DMS114 treated with DMSO at 0.1 percent for 48 hours (cell line): ENCODE measurements around the gene SLC5A6.
"Not testable (repeated sequence)": the region's sequence is repeated elsewhere in the genome, so short reads cannot be mapped to it uniquely, and the experiment has no call there.

Experiments
- DNase-seq: peaks from one replicate; lab custom pipeline; 2025; ENCODE audit not compliant: unreplicated experiment; lab: John Stamatoyannopoulos, UW

Gene SLC5A6

DNA sequence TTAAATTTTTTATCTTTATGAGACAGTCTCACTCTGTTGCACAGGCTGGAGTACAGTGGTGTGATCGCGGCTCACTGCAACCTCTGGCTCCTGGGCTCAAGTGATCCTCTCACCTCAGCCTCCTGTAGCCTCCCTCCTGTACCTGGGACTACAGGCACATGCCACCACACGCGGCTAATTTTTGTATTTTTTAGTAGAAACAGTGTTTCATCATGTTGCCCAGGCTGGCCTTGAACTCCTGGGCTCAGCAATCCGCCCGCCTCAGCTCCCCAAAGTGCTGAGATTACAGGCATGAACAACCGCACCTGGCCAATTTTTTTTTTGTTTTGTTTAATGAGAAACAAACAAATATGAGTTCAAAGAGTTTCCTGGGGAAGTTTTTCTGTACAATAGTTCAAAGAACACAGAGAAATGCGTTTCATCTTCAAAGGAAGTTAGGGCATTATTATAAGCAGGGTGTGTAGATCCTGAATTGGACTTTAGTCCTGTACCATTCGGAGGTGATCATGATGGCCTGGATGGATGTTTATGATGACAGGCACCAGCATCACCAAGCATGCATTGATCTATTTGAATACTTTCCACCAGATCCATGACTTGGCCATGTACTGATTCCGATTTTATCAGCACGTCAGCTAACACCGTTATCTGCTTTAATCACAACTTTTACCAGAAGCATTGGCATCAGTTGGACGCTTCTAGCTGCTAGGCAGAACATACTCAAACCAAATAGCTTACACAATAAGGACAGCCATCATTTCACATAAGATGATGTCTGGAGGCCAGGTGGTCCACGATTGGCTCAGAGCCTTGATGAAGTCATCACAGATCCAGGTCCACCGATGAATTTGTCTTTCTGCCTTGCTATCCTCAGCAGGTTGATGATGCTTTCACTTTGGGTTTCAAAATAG lies 34.4 kb downstream of the SLC5A6 start:
- DNase-seq = no peak

DNA sequence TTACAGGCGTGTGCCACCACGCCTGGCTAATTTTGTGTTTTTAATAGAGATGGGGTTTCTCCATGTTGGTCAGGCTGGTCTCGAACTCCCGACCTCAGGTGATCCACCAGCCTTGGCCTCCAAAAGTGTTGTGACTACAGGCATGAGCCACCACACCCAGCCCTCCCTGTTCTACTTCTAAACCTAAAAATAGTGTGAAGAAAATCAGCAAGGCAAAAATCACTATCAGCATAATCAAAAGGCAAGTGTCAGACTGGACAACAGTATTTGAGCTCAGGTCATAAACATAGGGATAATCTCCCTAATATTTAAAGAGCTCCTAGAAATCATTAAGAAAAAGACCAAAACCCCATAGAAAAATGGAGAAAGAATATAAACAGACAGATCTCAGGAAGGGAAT lies 36.3 kb downstream of the SLC5A6 start:
- DNase-seq = not testable (repeated sequence)

DNA sequence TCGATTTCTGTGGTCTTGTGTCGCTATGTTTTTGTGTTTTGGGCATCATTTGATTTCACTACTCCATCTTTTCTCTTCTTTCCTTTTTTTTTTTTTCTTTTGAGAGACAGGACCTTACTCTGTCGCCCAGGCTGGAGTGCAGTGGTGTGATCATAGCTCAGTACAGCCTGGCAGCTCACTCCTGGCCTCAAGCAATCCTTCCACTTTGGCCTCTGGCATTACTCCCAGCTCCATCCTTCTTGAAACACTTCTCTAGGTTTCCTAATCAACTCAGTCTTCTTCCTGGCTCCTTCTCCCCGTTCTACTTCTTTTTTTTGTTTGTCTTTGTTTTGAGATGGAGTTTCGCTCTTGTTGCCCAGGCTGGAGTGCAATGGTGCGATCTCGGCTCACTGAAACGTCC lies 36.7 kb downstream of the SLC5A6 start:
- no peak for DNase-seq

DNA sequence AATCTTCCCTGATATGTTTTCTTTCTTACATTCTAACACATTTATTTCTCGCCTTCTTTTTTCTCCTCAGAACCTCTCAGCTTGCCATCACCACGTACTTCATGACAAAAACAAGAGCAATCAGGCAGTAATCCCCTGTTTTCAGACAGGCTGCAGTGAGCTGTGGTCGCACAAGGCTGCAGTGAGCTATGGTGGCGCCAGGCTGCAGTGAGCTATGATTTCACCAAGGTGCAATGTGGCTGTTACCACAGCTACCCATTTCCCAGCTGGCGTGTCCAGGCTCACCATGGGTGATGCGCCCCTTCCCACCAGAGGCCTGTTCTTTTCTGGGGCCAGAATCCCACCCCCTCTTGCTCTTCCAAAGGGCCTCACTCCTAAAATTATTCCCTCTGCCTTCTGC lies 37.4 kb downstream of the SLC5A6 start:
- DNase-seq = no peak

DNA sequence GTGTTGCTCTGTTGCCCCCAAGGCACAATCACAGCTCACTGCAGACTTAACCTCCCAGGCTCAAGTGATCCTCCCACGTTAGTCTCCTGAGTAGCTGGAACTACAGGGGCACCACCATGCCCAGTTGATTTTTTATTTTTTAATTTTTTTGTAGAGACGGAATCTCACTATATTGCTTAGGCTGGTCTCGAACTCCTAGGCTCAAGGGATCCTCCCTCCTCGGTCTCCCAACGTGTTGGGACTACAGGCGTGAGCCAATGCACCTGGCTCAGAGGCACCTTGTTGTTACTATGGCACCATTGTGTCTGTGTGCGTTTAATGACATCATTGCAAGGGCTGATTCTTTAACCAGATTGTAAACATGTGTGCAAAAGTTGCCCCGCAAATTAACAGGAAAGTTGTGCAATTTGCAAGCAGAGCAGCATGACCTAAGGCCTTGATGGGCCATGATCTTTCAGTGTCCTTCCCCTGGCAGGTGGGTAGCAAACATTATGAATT lies 40.7 kb downstream of the SLC5A6 start:
- no peak for DNase-seq

DNA sequence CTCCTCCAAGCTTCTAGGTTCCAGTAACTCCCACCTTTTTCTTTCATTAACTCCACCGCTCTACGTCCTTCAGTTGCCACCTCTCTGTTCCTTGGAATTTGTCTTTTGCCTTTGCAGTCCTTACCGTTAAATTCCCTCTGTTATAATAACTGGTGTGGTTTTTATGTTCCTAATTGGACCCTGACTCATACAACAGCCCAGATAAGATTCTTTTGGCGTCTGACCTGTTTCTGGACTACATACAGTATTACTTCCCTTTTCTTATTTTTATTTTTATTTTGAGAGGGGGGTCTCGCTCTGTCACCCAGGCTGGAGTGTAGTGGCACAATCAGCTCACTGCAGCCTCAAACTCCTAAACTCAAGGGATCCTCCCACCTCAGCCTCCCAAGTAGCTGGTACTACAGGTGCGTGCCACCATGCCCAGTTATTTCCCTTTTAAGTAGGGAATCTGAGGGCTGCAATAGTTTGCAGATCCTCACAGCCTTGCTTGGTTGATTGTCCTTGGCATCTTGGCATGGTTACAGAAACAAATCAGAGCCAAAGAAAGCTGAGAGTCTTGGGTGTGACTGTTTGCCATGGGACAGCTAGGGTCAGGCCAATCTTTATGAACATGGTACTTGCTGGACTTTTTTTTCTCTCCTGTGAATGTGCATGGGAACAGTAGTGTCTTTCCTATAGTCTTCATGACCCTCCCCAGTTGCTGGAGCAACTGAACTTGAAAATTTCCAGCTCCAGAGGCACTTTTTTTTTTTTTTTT lies 41.3 kb downstream of the SLC5A6 start:
- DNase-seq = no peak

DNA sequence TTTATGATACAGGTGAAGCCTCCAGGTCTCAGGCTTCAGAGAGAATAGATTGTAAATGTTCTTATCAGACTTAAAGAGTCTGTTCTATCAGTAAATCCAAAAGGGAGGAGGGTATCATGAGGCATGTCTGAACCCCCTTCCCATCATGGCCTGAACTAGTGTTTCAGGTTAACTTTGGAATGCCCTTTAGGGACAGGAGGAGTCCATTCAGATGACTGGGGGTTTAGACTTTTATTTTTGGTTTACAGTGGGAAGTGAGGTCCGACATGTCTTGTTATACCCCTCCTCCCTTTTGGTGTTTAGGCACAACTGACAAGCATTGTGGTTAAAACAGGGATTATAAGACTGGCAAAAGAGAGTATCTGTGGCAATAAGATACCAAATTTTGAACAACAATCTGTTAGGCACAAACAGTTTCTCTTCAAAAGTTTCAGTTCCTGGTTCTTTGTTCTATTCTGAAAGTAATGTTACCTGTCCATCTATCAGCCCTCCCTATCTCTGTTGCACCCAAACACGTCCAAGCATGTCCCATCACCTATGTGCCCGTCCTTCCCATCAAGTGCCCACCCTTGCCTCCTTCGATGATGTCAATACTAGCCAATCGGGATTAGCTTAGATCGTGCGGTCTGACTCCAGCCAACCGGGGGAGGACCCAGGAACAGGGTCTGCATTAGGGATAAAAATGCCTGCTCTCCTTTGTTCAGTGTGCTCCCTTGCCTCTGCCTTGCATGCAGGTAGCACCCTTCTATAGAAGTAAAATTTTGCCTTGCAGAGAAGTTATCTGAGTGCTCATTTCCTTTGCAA lies 46.9 kb downstream of the SLC5A6 start:
- no peak for DNase-seq

DNA sequence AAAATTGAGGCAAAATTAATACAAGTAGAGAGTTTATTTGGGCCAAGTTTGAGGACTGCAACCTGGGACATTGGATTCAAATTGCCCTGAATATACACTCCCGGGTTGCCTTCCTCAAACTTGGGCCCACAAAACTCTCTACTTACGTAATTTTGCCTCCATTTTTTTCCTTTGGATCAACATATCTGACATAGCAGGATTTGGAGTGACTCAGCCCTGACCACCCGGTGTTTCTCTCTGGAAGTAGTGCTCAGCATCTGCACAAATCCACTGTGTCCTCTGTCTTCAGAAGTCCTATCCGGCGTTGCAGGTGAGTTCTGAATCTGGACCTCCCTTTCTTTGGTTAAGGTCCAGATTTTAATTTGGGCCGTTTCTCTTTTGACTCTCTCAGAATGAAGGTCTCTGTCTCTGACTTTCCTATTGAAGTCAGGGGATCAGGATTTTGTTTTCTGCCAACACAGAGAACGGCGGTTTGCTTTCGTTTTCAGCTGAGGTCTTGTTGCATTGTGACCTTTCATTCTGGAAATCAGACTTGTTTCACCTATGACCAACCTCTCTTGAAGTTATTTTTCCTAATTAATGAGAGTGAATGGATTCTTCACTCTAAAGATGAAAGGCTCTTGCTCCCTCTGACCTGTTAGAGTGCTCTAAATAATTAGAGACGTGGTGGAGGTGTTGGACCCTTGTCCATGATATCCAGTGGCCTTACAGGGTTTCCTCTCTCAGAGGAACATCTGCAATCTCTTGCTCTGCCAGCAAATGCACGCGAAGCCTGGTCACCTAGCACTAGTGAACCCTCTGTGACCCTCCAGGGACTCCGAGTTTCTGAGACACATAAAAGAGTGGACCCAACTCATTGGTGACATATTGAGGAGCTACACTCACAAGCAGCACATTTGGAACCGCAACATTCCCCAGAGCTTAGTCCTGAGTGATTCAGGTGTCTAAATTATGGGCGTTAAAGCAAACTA lies 49.6 kb downstream of the SLC5A6 start:
- no peak for DNase-seq

DNA sequence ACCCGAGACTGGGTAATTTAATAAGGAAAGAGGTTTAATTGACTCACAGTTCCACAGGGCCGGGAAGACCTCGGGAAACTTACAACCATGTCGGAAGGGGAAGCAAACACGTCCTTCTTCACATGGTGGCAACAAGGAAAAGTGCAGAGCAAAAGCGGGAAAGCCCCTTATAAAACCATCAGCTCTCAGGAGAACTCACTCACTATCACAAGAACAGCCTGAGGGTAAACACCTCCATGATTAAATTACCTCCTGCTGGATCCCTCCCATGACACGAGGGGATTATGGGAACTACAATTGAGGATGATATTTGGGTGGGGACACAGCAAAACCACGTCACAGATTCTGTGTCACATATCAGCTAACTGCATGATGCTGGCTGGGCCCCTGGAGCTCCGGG lies 51.9 kb downstream of the SLC5A6 start:
- no peak for DNase-seq

DNA sequence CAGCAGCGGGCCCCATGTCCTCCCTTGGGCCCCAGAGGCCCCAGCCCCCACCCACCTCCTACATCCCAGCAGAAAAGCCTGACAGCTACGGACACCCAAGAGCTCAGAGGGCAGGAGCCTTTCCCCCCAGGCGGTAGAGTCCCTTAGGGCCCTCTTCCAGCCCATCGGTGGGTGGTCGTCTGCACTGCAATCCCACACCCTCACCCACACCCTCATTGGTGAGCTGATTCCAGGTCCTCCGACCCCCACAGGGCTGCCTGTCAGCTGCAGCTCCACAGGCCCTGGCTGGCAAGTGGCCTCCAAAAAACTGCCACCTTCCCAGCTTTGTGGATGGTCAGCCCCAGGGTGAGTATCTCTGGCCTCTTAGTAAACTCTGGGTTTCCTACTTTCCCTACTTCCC lies 52.8 kb downstream of the SLC5A6 start:
- DNase-seq = no peak

DNA sequence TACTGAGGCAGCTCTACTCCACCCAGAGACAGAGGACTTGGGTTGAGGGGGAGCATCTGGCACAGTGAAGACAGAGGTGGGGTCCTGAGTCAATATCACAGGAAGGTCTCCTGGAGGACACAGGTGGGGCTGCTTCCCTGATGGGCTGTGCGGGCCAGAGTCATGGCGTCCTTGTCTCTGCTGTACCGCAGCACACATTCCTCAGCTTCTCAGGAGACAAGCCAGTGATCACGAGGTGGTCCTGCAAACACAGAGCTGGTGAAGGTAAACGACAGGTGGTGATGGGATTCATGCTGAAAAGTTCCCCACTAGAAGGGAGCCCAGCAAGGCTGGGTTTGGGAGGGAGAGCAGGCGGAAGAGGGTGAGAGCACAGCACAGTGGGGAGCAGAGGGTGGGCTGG lies 53.6 kb downstream of the SLC5A6 start:
- no peak for DNase-seq

DNA sequence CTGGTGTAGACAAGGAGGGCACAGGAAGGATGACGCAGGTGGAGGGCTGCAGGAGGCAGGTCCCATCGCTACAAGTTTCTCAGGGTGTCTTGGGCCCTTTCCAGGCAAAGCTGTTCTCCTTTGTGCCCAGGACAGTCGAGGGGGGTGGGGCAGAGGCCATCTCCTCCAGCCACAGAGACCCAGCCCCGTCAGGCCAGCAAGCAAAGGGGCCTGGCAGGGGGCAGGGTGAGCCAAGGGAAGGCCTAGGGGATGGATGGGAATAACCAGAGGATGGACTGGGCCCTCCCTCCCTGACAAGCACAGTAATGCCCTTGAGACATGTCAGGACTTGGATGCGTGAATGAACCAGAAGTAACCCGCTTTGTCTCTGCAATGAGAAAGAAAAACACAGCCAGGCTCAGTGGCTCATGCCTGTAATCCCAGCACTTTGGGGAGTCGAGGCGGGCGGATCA lies 57.0 kb downstream of the SLC5A6 start:
- DNase-seq = no peak

DNA sequence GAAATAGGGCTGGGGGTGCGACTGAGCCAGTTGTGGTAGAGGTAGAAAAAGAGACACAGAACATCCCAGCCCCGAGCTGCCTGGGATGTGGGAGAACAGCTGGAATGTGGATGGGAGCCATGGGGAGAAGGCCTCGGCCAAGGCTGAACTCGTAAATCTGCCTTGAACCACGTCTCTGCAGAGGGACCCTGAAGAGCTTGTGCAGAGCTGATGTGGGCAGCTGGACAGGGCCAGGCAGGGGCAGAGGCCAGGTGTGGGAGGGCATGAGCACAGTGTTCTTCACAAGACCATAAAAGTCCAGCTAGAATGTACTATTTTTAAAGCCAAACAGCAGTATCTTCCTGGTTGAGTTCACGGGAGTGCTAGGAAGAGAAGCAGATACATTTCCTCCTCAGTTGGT lies 57.6 kb downstream of the SLC5A6 start:
- DNase-seq = no peak

DNA sequence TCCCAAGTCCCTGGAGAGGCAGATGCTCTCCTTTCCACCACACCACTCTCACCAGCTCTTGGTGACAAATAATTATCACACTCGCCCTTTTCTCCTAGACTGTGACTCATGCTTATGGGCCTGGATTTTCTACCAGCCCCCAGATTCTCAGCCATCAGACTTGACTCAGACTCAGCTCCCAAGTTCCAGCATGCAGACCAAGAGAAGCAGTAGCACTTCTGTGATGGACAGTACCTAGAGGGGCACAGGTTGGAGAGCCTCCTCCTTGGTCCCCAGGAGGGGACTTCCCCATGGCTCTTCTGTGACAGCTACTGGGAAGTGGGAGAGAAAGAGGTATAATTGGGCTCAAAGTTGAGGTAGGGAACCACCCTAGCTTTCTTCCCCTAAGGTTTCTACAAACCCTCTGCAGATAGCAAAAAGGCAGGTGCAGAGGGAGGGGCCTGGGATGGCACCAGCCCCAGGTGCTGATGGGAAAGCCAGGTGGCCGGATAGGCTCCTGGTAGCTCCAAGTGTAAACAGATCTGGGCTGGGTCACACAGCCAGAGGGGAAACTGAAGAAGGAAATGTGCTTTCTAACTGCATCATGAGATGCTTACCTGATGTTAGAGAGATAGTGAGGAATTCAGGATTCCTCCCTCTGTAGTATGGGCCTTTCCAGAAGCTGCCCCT lies 59.1 kb downstream of the SLC5A6 start:
- no peak for DNase-seq

DNA sequence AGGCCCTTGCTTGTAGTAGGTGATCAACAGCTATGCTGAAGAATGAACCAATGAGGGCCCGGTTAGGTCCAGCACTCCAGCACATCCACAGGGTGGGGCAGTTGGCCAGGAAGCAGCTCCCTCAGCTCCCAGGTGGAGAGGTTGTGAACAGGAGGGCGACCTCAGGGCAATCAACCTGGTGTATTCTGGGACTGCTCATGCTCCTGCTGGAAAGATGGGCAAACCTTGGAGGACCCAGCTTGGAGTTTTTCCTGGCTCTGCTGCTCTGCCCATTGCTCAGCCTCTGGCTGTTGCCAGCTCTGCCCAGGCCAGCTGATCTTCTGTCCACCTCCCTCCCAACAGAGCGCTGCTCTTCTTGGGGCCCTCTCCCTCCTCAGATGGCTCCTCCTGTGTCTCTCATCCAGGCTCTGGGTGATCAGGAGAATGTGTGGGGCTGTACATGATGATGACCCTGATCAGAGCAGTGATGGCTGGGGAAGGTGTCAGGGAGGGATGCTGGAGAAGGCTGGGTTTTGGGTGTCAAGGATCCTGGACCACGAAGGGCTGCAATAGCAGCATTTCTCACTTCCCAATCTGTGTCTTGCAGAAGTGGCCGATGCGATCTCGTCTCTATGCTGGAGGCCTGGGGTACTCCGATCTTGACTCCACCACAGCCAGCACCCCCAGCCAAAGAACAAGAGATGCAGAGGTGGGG lies 59.8 kb downstream of the SLC5A6 start:
- no peak for DNase-seq

DNA sequence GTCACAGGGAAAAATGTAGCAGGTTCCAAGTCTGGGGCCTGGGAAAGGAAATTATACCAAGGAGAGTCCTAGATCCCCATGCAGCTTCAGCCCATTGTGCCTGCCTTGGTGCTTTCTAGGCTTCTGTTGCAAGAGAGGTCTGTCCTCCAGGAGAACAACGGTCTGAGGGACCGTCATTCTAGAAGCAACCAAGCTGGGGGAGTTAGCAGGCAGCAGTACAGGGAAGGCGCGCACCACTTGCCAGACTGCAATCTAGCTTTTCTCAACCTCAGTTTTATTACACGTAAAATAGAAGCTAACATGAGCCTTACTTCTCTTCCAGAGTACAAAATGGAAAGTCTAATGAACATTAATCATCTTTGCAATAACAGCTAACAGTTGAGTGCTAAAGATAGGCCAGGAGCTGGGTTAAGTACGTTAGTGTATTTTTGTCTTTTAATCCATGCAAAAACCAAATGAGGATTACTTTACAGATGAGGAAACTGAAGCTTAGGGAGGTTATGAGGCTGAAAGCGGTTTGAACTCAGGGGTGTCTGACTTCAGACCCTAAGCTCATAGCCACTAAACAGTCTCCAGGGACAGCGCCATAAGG lies 61.3 kb downstream of the SLC5A6 start:
- no peak for DNase-seq
